HG03558 (cell line): Measurements from ENCODE around the gene CAMTA1.

Source experiments
- ATAC-seq: cut with Tn5 transposase; IDR thresholded peaks from one replicate; pipeline ENCODE4 v1.9.1; 2021; ENCODE audit warnings: moderate number of reproducible peaks; ENCODE audit not compliant: unreplicated experiment; ENCODE audit errors: extremely low read depth

The CAMTA1 gene

GRCh38 chr1:7232441-7233236 lies 447.4 kb downstream of the CAMTA1 start:
- ATAC-seq = no peak

DNA sequence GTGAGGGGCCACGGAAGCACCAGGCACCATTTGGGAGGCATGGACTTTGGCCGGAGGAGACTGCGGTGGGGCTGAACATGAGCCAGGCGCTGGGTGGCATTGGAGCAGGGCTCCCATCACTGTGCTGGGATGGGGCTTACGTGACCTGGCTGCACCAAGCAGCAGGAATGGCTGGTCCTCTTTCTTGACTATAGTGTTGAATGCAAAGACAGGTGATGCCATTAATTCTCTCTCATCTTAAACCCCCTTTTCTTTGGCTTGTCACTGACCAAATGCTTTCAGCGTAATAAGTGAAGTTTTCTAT lies 447.9 kb downstream of the CAMTA1 start:
- ATAC-seq = no peak

- ATAC-seq = no peak
These were observed 448.6 kb downstream of the CAMTA1 start for GRCh38 chr1:7233646-7234470.

- no peak for ATAC-seq
These were observed 449.2 kb downstream of the CAMTA1 start for GRCh38 chr1:7234471-7234755.

DNA sequence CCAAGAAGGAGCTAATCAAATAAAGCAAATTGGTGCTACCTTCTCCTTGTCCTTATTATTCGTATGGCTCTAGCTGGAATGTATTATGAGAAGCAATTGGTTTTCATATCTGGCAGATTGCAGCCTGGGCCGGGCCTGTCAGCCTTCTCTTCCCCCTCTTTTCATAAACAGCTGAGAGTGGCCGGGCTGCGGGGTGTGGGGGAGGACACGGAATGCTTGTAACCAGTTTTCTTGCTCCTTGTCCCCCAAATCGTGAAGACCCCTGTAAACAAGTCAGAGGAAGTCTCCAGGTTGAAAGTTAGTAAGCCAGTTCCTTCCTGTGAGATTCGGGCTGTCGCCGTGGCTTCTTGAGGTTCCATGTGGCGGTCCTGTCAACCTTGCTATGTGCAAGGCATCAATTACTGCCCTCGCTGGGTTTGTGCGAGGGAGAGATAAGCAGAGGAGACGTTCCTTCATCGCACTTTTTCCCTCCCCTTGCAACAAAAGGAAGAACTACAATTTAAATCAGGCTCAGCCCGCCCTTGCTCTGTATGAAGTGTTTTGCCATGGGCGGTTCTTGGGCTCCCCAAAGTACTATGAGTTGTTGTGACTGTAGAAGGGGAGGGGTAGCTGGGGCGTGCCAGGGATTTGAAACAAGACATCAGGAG lies 450.7 kb downstream of the CAMTA1 start:
- no peak for ATAC-seq

DNA sequence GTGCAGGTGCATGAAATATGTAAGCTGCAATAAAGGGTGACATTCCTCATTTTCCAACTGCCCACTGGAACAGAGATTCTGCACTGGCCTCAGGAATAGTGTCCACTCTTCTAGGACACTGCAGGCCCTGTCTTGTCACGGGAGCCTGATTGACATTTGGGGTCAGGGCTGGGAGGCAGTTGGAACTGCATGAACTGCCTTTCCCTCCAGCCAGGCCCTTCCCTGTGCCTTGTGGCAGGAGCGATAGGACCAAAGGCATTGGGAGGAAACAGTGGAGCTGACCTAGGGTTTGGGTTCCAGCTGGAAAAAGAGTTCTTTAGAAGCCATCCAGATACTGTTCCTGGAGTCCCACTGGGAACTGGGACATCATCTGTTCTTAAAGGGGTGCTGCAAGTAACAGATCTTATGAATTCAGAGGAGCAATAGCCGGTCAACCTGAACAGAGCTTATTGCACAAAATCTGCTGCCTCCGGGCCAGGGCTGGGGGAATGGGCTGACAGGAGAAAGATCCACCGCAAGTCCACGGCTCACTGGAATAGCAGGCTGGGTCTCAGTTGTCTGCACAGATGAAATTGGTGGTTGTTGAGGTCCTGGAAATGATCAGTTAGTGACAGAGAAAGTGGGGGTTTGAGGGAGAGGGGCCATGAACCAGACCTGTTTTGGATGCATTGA lies 451.7 kb downstream of the CAMTA1 start:
- ATAC-seq = no peak

DNA sequence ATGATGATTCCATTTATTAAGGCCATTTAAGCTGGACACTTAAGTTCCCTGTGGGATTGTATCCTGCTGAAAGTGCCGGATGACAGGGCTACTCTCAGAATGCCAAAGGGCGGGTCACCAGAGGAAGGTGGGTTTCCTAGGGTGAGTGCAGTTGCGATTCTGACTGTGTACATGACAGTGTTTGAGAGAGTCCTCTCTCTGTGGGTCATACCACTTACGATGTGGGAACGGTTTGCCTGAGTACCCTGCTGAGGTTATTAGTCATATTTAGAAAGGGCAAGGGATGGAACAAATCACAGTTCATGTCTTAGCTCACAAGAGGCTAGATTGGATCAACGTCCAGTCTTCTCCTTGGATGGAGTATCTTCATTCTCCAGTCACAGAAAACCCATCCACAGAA lies 461.9 kb downstream of the CAMTA1 start:
- ATAC-seq = no peak

DNA sequence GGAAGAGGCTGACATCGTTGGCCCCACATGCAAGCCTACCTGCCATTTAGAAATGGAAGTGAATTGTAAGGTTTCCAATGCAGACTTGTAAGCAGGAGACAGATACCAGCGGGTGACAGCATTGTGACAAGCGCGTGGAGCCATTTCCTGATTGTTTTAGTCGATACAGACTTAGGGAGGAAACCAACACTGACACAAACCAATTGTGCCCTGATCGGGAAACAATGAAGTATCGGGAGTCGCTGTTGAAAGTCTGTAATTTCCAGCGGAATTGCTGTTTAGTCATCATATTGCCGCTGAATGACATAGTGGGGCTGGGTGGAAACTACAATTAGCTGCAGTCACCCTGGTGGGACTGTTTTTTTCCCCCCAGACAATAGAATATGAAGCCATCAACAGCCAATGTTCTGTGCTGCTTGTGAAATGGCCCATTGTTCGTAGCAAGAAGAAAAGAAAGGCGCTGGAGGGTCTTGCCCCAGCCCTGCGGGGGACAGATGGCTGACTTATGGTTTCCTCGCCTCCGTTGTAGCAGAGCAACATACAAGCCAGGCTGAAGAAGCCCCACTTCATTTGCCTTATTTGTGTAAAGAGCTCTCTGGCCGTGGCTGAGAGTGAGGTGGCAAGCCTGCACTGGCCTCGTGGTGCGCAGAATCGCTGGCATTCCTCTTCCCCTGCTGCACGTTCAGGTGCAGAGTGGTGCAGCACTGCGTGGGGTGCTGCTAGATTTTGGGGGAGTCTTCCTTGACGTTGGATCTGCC lies 462.7 kb downstream of the CAMTA1 start:
- no peak for ATAC-seq

- ATAC-seq = no peak
These were observed 463.4 kb downstream of the CAMTA1 start for GRCh38 chr1:7248549-7249199.

DNA sequence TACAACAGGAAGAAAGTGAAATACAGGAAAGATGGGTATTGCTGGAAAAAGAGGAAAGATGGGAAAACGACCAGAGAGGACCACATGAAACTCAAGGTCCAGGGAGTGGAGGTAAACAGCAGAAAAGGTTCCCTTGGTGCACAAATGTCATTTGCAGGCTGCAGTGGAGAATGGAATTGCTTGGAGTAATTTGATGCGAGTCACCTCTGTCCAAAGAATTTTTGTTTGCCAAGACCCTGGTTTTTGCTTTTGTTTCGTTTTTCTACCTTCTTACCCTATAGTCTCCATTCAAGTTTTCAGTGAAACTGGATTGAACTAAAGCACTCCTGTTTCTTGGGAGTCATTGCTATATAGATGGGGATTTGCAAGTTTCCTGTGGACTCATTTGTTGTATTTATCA lies 464.3 kb downstream of the CAMTA1 start:
- no peak for ATAC-seq

DNA sequence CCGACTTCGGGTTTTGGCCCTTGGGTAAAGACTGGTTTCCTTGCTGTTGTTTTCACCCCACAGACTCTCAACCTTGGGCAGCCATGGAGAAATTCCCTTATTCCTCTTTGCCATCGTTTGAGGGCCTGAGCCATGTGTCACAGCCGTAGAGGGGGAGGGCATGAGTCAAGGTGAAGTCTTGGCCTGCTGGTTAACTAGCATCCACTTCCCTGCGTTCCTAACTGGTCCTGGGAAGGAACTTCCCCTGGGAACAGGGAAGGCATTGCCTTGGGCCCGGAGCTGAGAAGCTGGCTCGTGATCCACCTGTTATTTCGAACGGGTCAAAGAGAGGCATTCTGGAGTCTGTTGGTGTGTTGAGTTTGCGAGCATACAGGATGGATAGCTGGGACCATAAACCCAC lies 464.9 kb downstream of the CAMTA1 start:
- ATAC-seq = no peak

DNA sequence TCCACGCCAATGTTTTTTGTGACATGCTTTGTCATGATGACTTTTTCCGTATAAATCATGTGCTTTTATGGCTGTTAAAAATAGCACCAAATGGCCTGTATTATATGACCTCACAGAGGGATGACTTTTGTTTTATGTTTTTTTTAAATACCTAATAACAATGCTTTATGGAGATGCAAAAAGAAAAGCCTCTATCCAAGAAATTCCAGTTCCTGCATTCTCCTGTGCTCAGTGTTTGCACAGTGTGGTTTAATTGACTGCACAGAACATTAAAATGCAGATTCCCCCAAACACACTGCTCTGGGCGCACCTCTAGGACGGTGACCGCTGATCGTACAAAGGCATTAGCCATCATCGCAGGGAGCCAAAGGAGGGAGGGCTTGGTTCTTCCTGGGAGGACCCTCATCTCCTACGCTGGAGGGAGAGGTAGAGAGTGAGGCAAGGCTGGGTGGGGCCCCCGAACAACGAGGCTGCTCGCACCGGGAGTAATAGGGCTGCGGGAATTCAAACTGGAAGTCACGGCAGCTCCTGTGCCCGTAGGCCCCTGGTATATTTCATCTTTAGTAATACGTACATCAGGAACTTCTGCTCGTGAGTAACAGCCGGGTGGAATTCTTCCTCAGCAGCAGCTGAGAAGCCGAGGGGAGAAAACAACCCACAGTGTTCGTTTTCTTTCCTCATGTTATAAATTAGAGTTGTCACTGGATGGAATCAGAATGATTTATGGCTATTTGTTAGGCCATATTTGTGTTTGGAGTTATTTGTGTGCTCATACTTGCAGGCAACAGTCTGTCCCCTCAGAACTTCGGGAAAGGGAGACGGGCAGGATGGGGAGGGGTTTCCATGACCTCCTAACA lies 465.6 kb downstream of the CAMTA1 start:
- ATAC-seq = no peak

DNA sequence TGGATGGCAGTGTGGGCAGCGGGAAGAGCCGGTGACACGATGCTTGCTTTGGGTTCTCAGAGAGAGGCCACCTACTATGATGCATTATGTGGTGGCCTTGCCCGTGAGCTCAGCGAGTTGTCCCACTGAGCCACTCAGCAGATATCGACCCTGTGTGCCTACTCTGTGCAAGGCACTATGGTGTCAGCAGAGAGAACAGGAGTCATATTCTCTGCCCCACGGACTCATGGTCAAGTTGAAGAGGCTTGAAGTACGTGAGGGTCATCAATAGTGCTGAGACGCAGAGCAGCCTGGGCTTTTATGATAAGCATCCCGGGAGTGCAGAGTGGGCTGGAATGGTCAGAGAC lies 466.2 kb downstream of the CAMTA1 start:
- ATAC-seq = no peak

DNA sequence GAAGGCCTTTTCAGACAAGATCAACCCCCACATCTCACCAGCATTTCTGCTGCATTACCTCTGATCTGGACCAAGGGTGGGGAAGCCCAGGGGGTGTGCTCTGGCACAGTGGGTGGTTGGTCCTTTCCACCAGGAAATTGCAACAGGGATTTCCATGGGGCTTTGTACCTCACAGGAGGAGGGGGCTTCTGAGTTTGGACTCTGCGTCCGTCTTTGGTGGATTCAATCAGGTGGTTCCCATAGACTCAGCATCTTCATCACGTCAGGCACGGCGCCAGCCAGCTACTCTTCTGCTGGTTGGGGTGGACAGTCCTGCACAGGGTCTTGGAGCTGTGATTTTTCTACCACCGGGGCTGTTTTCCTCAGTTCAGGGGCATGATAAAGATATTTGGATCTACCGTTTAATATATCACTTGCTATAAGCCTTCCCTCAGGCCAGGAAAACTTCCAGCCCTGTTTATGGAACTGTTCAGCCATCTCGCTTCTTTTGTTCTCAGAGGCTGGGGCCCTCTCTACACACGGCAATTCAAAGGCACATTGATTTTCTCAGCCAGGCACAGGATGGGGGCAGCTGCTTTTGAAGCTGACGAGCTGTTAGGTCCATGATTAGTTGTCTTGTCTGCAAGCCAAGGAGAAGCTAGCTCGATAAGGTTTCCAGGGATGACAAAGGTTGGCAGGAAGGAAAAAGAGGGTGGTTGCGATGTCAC lies 467.3 kb downstream of the CAMTA1 start:
- ATAC-seq = no peak

DNA sequence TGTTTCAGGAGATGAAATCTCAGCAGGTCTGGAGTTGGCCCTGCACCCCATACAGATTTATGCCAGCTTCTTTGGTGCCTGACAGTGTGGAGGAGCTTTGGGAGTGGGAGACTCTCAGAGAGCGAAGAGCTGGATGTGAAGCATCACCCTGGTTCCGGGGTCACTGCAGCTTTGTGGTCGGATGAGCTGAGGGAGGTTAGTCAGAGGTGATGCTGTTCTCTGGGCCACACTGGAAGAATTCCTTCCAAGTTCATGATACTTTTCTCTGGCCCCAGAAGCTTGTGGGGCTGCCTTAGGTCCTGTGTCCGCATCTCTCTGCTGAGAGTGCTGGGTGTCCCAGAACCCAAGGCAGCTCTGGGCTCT lies 467.8 kb downstream of the CAMTA1 start:
- ATAC-seq = no peak

DNA sequence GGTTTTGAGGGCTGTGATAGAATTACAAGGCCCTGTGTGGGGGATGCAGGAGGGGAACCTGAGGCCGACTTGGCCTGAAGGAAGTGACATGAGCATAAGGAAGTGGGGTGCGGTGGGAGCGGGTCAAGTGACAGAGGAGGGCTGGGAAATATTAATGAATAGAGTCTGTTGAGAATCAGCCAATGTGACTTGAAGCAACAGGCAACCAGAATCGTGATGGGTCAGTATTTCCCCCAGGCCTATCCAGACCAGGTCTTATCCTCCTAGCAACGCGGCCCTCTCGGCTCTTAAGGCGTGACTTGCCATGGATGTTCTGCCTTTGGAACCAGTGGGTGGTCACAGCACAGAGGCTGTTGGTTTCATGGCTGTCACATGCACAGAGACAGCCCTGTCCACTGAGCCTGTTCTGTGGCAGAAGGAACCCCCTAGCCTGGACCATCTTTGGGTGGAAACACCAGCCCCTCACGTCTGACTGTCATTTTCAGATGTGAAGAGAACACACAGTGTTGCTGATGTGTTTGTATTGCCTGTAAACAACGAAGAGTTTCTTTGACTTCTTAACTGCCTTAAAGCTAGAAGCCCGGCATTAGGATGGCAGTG lies 468.8 kb downstream of the CAMTA1 start:
- no peak for ATAC-seq

- no peak for ATAC-seq
These were observed 470.2 kb downstream of the CAMTA1 start for GRCh38 chr1:7255303-7256058.
